ENCODE data around the gene NFIA.
"Not testable (repeated sequence)": the region's sequence is repeated elsewhere in the genome, so short reads cannot be mapped to it uniquely, and the experiment has no call there.

Gene NFIA

DNA sequence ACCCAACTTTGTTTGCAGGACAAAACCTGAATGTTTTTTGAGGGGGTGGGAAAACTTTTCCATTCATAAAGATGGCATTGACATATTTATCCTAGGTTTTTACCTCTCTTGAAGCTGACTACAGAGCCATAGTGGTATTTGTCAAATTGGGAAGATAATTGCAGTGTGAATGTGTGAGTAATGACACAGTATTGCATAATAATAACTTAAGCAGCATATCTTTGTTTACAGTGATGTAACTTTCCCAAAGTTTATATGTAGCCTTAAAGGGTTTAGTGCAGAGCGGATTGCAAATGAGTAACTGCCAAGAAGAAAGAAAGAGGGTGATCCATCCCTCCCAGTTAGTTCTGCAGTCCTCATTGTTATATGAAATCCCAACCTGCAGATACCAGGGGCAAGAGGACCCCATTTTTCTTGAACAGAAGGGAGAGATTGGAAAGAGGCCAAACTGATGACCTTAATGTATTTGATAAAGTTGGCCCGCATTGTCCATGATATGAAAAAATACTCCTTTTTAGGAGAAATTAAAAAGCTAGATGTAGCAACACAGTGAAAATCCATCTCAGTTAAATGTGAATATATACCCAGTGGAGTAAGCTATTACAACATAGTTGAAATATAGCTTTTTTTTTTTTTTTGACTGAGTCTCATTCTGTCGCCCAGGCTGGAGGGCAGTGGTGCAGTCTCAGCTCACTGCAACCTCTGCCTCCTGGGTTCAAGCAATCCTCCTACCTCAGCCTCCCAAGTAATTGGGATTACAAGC is 23.7 kb upstream of the NFIA start:
- DNase-seq (ENCODE audit: low read depth): no peak

GRCh38 chr1:61061601-61062000 is 20.8 kb upstream of the NFIA start:
- not testable (repeated sequence) for DNase-seq (ENCODE audit: low read depth)

- DNase-seq (ENCODE audit: low read depth): no peak
These were observed 17.7 kb upstream of the NFIA start for GRCh38 chr1:61064673-61065072.

DNA sequence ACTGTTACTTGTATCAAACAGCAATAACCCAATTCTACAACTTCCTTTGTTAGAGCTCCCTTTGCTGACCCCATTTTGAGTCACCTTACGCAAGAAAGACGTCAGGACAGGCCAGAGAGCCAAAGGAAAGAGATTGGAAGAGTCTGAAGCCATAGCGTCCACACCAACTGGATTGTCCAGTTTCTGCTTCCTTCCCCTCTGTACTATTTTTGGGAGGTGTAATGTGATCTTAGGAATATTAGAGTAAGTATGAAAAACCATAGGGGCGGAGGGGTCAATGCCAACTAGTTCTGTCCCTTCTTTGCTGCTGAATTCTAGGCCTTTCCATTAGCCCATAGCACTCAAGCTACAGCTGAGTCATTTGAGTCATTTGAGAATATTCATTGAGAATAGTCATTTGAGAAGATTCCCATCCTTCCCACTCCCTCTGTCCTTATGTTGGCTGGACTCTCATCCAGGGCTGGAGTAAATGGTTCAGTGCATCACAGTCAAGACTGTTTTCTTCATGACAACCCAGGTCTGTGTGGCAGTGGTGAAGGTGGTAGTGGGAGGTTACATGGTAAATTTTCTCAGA is 14.8 kb upstream of the NFIA start:
- DNase-seq (ENCODE audit: low read depth): no peak

GRCh38 chr1:61070054-61070453 is 12.3 kb upstream of the NFIA start:
- no peak for DNase-seq (ENCODE audit: low read depth)

GRCh38 chr1:61071205-61072130 is 10.9 kb upstream of the NFIA start:
- no peak for DNase-seq (ENCODE audit: low read depth)

GRCh38 chr1:61073871-61074270 is 8.5 kb upstream of the NFIA start:
- no peak for DNase-seq (ENCODE audit: low read depth)

- not testable (repeated sequence) for DNase-seq (ENCODE audit: low read depth)
These were observed 6.5 kb upstream of the NFIA start for GRCh38 chr1:61075833-61076232.

DNA sequence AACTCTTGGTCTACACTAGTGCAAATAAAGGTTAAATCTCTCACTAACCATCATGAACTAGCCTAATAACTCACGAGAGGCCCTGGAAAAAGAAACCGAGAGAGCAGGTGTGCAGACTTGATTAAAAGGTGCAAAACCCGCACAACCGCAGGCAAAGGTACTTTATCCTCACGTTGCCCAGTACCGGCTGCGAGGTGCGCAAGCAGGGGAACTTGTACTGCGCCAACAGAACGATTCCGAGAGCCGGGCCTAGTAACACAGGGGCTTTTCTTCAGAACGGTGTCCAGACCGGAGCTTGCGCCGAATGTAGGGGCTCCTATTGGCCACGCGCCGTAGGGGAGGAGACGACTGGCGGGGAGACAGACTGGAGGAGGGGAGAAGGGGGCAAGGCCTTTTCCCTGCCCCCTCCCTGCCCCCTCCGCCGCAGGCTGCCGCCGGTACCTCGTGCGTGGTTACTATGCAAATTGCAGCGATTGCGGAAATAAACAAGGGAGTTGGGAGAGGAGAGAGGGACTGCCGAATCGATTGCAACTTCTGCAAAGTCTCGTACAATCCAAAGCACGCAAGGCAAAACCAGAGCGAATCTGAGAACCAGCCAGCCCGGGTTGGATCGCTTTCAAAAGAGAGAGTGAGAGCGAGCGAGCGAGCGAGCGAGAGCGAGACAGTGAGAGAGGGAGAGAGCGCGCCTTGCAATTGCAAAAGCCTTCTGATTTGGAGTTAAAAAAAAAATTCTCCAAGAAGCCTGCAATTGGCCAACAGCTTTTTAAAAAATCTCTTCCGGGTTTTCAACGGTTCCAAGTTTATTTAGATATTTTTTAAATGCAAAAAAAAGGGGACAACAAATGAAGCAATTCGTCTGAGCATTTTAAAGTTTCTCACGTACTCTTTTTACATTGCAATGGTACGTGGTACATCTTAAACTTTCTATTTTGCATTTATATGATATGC is 5.4 kb upstream of the NFIA start:
- DNase-seq (ENCODE audit: low read depth): peak; percentile 72

GRCh38 chr1:61077676-61078541 is 4.5 kb upstream of the NFIA start:
- peak; percentile 88 for DNase-seq (ENCODE audit: low read depth)

DNA sequence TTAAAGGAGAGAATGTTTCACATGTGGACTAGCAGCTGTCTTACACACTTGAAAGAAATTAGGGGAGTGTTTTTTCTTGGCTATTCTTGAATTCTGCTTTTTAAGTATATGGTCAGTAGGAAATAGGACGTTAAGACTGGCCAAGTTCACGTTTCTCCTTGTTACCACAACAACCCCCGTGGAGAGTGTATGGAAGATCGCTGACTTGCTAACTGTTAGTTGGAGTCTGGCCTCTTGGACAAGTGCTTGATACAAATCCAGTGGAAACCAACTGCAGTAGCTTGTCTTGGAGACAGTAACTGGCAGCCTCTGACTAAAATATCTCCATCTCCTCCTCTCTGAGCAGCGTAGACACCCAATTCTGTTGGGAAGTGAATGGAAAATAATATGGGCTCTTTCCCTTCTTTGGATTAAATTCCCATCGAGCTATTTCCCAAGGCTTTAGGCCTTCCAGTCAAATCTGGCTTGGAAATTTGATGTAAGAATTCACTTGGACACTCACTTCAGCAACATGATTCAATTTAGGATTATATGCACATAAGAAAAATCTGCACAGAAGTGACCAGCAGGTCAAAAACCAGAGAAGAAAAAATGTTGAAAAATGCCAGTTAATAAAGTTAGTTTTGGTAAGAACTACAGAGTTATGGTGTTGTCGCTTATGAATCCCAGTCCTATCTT is 3.6 kb upstream of the NFIA start:
- no peak for DNase-seq (ENCODE audit: low read depth)

- no peak for DNase-seq (ENCODE audit: low read depth)
These were observed 3.0 kb upstream of the NFIA start for GRCh38 chr1:61079296-61079897.

DNA sequence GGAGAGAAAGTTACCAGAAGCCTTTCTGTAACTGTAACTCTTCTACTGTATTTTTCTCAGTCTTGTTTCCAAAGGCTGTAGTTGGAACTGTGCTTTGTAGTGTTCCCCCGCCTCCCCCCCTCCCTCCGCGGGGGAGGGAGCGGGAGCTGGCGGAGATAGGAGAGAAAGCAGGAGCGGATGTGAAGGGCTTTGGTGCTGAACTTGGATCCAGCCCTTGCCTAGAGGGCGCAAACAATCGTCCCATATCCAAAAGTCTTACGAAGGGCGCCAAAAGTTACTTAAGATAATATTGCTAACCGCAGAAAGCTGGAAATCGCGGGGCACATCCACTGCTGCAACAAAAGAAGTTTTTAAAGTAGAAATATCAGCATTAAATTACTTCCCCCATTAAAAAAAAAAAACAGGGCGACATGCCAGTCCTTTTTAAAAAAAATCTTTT is 2.4 kb upstream of the NFIA start:
- no peak for DNase-seq (ENCODE audit: low read depth)

GRCh38 chr1:61080413-61081143 is 1.8 kb upstream of the NFIA start:
- DNase-seq (ENCODE audit: low read depth): no peak

GRCh38 chr1:61081144-61081685 is 1.1 kb upstream of the NFIA start:
- DNase-seq (ENCODE audit: low read depth): no peak

DNA sequence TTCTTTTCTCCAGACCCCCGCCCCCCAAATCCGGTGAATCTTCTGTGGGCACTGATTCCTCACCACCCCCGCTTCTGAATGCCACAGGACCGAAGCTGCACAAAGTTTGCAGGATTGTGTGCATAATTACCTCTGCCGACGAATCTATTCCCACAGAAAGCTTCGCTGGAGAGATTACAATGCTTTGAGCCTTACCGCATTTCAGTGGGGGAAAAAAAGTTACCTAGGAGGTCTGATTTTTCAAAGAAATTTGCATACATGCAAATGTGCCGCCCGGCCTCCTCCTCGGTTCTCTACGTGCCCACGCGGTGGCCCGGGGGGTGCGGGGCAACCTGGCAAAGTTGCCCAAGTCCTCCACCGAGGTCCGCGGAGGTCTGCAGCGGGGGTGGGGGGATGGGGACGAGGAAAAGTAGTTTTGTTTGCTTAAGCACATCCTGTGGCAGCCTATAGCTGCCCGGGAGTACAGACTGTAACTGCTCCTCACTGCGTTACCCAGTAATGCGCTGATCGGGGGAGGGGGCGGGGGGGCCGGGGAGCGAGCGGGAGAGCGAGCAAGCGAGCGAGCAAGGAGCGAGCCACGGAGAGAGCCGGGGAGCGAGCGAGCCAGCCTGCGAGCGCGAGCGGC is 563 bp upstream of the NFIA start:
- DNase-seq (ENCODE audit: low read depth): peak; percentile 52

DNA sequence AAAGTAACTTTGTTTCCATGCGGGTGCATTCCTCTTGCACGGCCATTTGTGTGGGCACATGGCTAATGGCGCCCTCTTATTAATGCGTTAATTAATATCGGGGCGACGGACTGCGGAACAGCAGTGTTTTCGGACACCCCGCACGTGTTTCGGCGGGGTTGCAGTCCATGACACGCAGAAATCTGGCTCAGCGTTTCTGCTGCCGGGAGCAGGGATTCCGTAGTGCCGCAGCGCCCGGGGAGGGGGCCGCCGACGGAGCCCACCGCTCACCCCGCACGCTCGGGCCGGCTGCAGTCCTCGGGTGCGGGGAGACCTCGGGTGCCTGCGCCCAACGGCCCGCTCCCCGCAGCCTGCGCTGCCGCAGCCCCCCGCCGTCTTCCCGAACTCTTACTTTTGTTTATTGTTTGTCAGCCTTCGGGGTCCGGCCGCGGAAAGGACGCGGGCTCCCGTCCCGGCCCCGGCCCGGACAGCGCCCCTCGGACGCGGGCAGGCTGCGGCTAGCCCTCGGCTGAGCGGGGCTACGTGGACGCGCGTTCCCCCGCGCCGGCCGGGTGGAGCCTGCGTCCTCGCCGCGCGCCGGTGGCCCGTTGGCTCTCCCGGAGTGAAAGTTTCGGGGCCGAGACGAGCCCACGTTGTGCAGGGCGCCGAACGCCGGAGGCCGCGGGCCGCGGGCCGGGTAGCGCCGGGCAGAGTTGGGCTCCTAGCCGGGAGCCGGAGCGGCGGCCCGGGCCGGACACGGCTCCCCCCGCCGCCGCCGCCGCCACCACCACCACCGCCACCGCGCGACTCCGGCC is 849 bp downstream of the NFIA start:
- no peak for DNase-seq (ENCODE audit: low read depth)

All from T follicular helper cell (primary cell).